Astrocyte (in vitro differentiated cells and primary cell): Measurements from ENCODE around the gene TMEM217. TPM values are rescaled to one million over a fixed set of nuclear protein-coding genes. Genes with fewer than 3 reads are reported as not detected.
A peak's percentile ranks its signal among the peaks of the same experiment; 100 is the strongest.

Experiments
- DNase-seq: peaks from one replicate; pipeline ENCODE4 v3.0.0-alpha.2; 2010; ENCODE audit warnings: low read depth
- FAIRE-seq: peaks from 2 replicates; lab custom pipeline; 2011; peaks lifted over from hg19 to GRCh38; lab: Jason Lieb, UNC
- H2AFZ ChIP-seq: 2 replicates; pipeline ENCODE4 v1.6.0; 2012; ENCODE audit warnings: low read depth, low read length, inconsistent platforms
- H3K27ac ChIP-seq: 2 replicates; pipeline ENCODE4 v1.5.1; 2011; ENCODE audit warnings: low read depth, low read length, inconsistent platforms
- H3K27me3 ChIP-seq: 2 replicates; pipeline ENCODE4 v1.6.0; 2011; ENCODE audit warnings: low read length, inconsistent platforms; ENCODE audit not compliant: insufficient read depth
- H3K36me3 ChIP-seq: 2 replicates; pipeline ENCODE4 v1.5.1; 2011; ENCODE audit warnings: low read length, inconsistent platforms; ENCODE audit not compliant: insufficient read depth
- H3K4me1 ChIP-seq: 2 replicates; pipeline ENCODE4 v1.5.1; 2011; ENCODE audit warnings: low read length, inconsistent platforms; ENCODE audit not compliant: insufficient read depth
- H3K4me2 ChIP-seq: 2 replicates; pipeline ENCODE4 v1.6.0; 2012; ENCODE audit warnings: low read length, inconsistent platforms
- H3K4me3 ChIP-seq: 2 replicates; pipeline ENCODE4 v1.5.1; 2011; ENCODE audit warnings: low read depth, mild to moderate bottlenecking, low read length, inconsistent platforms; ENCODE audit not compliant: insufficient read depth
- H3K79me2 ChIP-seq: 2 replicates; pipeline ENCODE4 v1.6.0; 2012; ENCODE audit warnings: mild to moderate bottlenecking, low read length, inconsistent platforms; ENCODE audit not compliant: insufficient read depth
- H3K9ac ChIP-seq: 2 replicates; pipeline ENCODE4 v1.6.0; 2012; ENCODE audit warnings: mild to moderate bottlenecking, low read length, inconsistent platforms
- H3K9me3 ChIP-seq: 2 replicates; pipeline ENCODE4 v1.5.1; 2012; ENCODE audit warnings: low read depth, mild to moderate bottlenecking, low read length, inconsistent platforms; ENCODE audit not compliant: insufficient read depth
- H4K20me1 ChIP-seq: 2 replicates; pipeline ENCODE4 v1.6.0; 2012; ENCODE audit warnings: low read length, inconsistent platforms; ENCODE audit not compliant: insufficient read depth
- H3K27ac Mint-ChIP-seq: one replicate; pipeline ENCODE4 v1.8.0; 2021; ENCODE audit warnings: mild to moderate bottlenecking, mixed read lengths; ENCODE audit not compliant: unreplicated experiment
- H3K27me3 Mint-ChIP-seq: one replicate; pipeline ENCODE4 v1.8.0; 2021; ENCODE audit warnings: low read depth, mixed read lengths; ENCODE audit not compliant: unreplicated experiment
- H3K36me3 Mint-ChIP-seq: one replicate; pipeline ENCODE4 v1.8.0; 2021; ENCODE audit warnings: low read depth, mixed read lengths; ENCODE audit not compliant: unreplicated experiment
- H3K4me1 Mint-ChIP-seq: one replicate; pipeline ENCODE4 v1.8.0; 2021; ENCODE audit warnings: low read depth, mixed read lengths; ENCODE audit not compliant: unreplicated experiment
- H3K4me3 Mint-ChIP-seq: one replicate; pipeline ENCODE4 v1.8.0; 2021; ENCODE audit warnings: mild to moderate bottlenecking, moderate library complexity, mixed read lengths; ENCODE audit not compliant: unreplicated experiment
- H3K9me3 Mint-ChIP-seq: one replicate; pipeline ENCODE4 v1.8.0; 2021; ENCODE audit warnings: mild to moderate bottlenecking, mixed read lengths; ENCODE audit not compliant: unreplicated experiment
- EZH2 ChIP-seq: IDR thresholded peaks from 2 replicates; pipeline ENCODE4 v1.6.1; 2012; ENCODE audit warnings: mild to moderate bottlenecking, low read length, inconsistent platforms; ENCODE audit not compliant: insufficient read depth
- total RNA-seq: library from RNA; stranded (reverse); gene quantifications from 2 replicates; pipeline ENCODE4 v1.2.1, GENCODE V29; 2021
- TF ChIP-seq, protein P1 (sequence below): IDR thresholded peaks from 2 replicates; pipeline ENCODE4 v1.5.1; 2011; ENCODE audit warnings: low read depth, mild to moderate bottlenecking, inconsistent platforms, low read length, moderate library complexity; ENCODE audit not compliant: insufficient read depth

The TMEM217 gene
- total RNA-seq, 1 donor from 2014 or later = 7.3 TPM

DNA sequence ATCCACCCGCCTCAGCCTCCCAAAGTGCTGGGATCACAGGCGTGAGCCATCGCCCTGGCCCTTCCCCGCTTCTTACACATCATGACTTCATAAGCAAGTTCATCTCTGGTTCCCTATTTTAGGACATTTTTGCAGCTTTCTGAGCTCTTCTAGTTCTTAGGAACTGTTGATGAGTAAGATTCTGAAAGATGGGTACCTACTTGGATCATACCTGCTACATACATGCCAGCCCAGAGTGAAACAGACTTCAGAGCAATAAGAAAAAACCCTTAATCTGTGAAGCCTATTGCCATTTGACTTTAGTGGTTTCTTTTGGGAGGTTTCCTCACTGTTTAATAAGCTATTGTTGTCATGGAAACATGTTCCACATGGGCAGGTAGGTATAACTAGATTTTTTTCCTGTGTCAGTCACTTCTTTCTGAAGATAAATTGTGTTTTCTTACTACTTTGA is 27.9 kb upstream of the TMEM217 start:
- no peaks in the 10 kb centered on the region for H3K9me3 ChIP-seq
- no peak overlapping the region for H3K4me3 Mint-ChIP-seq
- no peak overlapping the region for H2AFZ ChIP-seq
- peaks cover 27% of the 10 kb centered on the region for H3K36me3 Mint-ChIP-seq
- TF ChIP-seq, protein P1, sequence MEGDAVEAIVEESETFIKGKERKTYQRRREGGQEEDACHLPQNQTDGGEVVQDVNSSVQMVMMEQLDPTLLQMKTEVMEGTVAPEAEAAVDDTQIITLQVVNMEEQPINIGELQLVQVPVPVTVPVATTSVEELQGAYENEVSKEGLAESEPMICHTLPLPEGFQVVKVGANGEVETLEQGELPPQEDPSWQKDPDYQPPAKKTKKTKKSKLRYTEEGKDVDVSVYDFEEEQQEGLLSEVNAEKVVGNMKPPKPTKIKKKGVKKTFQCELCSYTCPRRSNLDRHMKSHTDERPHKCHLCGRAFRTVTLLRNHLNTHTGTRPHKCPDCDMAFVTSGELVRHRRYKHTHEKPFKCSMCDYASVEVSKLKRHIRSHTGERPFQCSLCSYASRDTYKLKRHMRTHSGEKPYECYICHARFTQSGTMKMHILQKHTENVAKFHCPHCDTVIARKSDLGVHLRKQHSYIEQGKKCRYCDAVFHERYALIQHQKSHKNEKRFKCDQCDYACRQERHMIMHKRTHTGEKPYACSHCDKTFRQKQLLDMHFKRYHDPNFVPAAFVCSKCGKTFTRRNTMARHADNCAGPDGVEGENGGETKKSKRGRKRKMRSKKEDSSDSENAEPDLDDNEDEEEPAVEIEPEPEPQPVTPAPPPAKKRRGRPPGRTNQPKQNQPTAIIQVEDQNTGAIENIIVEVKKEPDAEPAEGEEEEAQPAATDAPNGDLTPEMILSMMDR = no peak
- TF ChIP-seq EZH2 = no peak
- H3K4me3 ChIP-seq = no peak overlapping the region
- peaks cover 3% of the 10 kb centered on the region for H3K79me2 ChIP-seq
- peaks cover 1% of the 10 kb centered on the region for H3K4me1 Mint-ChIP-seq
- H3K27me3 Mint-ChIP-seq = no peaks in the 10 kb centered on the region
- no peaks in the 10 kb centered on the region for H3K9me3 Mint-ChIP-seq
- no peak overlapping the region for H3K27ac Mint-ChIP-seq
- no peak overlapping the region for H3K4me2 ChIP-seq
- H4K20me1 ChIP-seq = peaks cover 21% of the 10 kb centered on the region
- DNase-seq (no peak), FAIRE-seq (no peak)
- H3K36me3 ChIP-seq = peaks cover 43% of the 10 kb centered on the region
- no peak overlapping the region for H3K27ac ChIP-seq
- peaks cover 4% of the 10 kb centered on the region for H3K4me1 ChIP-seq
- no peaks in the 10 kb centered on the region for H3K27me3 ChIP-seq
- no peak overlapping the region for H3K9ac ChIP-seq

DNA sequence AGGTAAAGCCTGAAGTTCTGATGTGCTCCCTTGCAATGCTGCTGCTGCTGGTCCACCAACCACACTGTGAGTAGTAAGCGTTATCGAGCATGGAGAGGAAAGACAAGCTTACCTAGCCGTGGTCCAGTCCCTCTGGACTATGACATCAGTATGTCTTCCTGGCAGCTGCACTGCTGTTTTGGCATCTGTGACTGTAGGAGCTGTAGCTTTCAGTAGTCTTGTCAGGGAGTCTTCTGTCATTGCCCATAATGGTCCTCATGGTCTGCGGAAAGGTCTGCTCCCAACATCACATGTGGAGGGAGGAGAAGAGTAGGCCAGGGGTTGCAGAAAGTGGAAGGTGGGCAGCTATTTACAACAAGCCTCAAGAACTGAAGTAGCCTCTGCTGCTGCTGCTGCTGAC is 26.8 kb upstream of the TMEM217 start:
- TF ChIP-seq, protein P1 = no peak
- TF ChIP-seq EZH2 = no peak
- Histone ChIP-seq H3K27me3 (no peaks in the 10 kb centered on the region), H2AFZ (no peak overlapping the region), H3K79me2 (peaks cover 7% of the 10 kb centered on the region), H4K20me1 (peaks cover 30% of the 10 kb centered on the region), H3K27ac (no peak overlapping the region), H3K4me2 (no peak overlapping the region), H3K4me3 (no peak overlapping the region), H3K36me3 (peaks cover 43% of the 10 kb centered on the region), H3K9me3 (no peaks in the 10 kb centered on the region), H3K9ac (no peak overlapping the region), H3K4me1 (peaks cover 4% of the 10 kb centered on the region)
- Mint-ChIP-seq H3K27ac (no peak overlapping the region), H3K36me3 (peaks cover 28% of the 10 kb centered on the region), H3K9me3 (no peaks in the 10 kb centered on the region), H3K4me1 (peaks cover 3% of the 10 kb centered on the region), H3K4me3 (no peak overlapping the region), H3K27me3 (no peaks in the 10 kb centered on the region)
- no peak for FAIRE-seq
- DNase-seq = no peak

DNA sequence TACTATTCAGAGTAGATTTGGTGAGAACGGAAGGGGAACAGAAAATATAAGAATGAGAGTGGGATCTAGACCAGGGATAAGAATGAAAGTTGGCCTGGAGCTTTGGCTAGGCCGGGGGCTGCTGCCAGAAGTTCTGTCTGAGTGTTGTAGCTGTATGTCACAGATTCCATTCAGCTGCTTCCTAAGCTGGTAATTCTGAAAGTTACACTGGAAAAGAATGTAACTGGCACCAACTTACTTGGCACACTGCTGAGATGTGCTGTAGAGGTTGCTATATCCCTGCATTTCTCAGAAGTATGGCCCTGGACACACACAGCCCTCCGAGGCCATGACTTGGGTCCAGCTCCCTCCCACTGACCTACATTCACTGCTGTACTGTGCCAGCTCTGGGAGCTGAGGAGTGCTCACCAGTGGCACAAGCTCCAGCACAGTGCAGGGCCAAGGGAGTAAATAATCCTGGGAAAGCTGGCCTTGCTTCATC is 25.8 kb upstream of the TMEM217 start:
- Mint-ChIP-seq H3K4me1 (peaks cover 5% of the 10 kb centered on the region), H3K36me3 (peaks cover 33% of the 10 kb centered on the region)
- H3K36me3 ChIP-seq = peaks cover 37% of the 10 kb centered on the region

More for the DNA sequence above, 25.8 kb upstream of the TMEM217 start:
- no peak overlapping the region for H3K27ac Mint-ChIP-seq
- Histone ChIP-seq H2AFZ (no peak overlapping the region), H3K79me2 (peaks cover 13% of the 10 kb centered on the region), H3K4me2 (no peak overlapping the region), H3K9ac (no peak overlapping the region), H3K27ac (no peak overlapping the region), H3K4me3 (no peak overlapping the region), H3K27me3 (no peaks in the 10 kb centered on the region), H3K4me1 (peaks cover 4% of the 10 kb centered on the region), H3K9me3 (no peaks in the 10 kb centered on the region), H4K20me1 (peaks cover 25% of the 10 kb centered on the region)
- H3K9me3 Mint-ChIP-seq = no peaks in the 10 kb centered on the region
- H3K27me3 Mint-ChIP-seq = no peaks in the 10 kb centered on the region
- no peak for FAIRE-seq
- no peak for TF ChIP-seq EZH2
- TF ChIP-seq, protein P1 = no peak
- no peak overlapping the region for H3K4me3 Mint-ChIP-seq
- DNase-seq = peak; percentile 23
